WERI-Rb-1 (cell line): ENCODE data around the gene FAM50A.
A peak's percentile ranks its signal among the peaks of the same experiment; 100 is the strongest.

Experiments
- DNase-seq: peaks from one replicate; pipeline ENCODE4 v3.0.0-alpha.2; 2020
- H3K27ac ChIP-seq: fragments of 250-450 bp; sonication (Bioruptor Pico); 2 replicates; pipeline ENCODE4 v1.5.1; 2020; ENCODE audit warnings: mild to moderate bottlenecking, moderate library complexity
- H3K27me3 ChIP-seq: fragments of 250-450 bp; sonication (Bioruptor Pico); 2 replicates; pipeline ENCODE4 v1.5.1; 2021; ENCODE audit warnings: mild to moderate bottlenecking, low read depth, moderate library complexity; ENCODE audit not compliant: insufficient read depth, severe bottlenecking
- H3K36me3 ChIP-seq: fragments of 250-450 bp; sonication (Bioruptor Pico); 2 replicates; pipeline ENCODE4 v1.5.1; 2020; ENCODE audit warnings: mild to moderate bottlenecking, moderate library complexity
- H3K4me3 ChIP-seq: 2 replicates; pipeline ENCODE4 v1.5.1; 2011; ENCODE audit warnings: low read depth, mild to moderate bottlenecking, control low read depth, low read length
- H3K9me3 ChIP-seq: fragments of 250-450 bp; sonication (Bioruptor Pico); 2 replicates; pipeline ENCODE4 v1.5.1; 2021; ENCODE audit warnings: mild to moderate bottlenecking, moderate library complexity; ENCODE audit not compliant: severe bottlenecking
- TF ChIP-seq, protein P1 (sequence below): IDR thresholded peaks from 2 replicates; pipeline ENCODE4 v1.5.1; 2011; ENCODE audit warnings: low read depth, mild to moderate bottlenecking, control low read depth, inconsistent platforms, low read length

Gene FAM50A

DNA sequence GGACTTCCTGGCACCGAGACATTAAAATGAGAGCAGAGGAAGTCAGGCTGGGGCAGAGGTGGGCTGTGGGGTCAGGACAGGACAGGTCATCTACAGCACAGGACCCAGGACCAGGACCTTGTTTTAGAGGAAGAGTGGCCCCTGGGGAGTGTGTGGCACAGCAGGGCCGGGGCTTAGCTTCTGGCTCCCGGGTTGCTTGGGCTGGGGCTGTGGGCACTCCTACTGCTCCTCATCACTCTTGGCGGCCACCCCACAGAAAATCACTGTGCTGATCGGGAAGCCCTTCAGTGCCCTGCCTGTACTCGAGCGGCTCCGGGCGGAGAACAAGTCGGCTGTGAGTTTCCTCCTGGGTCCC lies 23.6 kb upstream of the FAM50A start:
- peaks cover 3% of the 10 kb centered on the region for H3K27me3 ChIP-seq
- peaks cover 2% of the 10 kb centered on the region; the same call in 1 of the 2 replicates for H3K36me3 ChIP-seq
- DNase-seq = no peak
- H3K4me3 ChIP-seq = no peak overlapping the region
- TF ChIP-seq, protein P1, sequence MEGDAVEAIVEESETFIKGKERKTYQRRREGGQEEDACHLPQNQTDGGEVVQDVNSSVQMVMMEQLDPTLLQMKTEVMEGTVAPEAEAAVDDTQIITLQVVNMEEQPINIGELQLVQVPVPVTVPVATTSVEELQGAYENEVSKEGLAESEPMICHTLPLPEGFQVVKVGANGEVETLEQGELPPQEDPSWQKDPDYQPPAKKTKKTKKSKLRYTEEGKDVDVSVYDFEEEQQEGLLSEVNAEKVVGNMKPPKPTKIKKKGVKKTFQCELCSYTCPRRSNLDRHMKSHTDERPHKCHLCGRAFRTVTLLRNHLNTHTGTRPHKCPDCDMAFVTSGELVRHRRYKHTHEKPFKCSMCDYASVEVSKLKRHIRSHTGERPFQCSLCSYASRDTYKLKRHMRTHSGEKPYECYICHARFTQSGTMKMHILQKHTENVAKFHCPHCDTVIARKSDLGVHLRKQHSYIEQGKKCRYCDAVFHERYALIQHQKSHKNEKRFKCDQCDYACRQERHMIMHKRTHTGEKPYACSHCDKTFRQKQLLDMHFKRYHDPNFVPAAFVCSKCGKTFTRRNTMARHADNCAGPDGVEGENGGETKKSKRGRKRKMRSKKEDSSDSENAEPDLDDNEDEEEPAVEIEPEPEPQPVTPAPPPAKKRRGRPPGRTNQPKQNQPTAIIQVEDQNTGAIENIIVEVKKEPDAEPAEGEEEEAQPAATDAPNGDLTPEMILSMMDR = no peak
- peaks cover 2% of the 10 kb centered on the region for H3K9me3 ChIP-seq
- 0 out of 2 replicates have a peak overlapping the region, but pooled peaks have one; percentile 23 for H3K27ac ChIP-seq

DNA sequence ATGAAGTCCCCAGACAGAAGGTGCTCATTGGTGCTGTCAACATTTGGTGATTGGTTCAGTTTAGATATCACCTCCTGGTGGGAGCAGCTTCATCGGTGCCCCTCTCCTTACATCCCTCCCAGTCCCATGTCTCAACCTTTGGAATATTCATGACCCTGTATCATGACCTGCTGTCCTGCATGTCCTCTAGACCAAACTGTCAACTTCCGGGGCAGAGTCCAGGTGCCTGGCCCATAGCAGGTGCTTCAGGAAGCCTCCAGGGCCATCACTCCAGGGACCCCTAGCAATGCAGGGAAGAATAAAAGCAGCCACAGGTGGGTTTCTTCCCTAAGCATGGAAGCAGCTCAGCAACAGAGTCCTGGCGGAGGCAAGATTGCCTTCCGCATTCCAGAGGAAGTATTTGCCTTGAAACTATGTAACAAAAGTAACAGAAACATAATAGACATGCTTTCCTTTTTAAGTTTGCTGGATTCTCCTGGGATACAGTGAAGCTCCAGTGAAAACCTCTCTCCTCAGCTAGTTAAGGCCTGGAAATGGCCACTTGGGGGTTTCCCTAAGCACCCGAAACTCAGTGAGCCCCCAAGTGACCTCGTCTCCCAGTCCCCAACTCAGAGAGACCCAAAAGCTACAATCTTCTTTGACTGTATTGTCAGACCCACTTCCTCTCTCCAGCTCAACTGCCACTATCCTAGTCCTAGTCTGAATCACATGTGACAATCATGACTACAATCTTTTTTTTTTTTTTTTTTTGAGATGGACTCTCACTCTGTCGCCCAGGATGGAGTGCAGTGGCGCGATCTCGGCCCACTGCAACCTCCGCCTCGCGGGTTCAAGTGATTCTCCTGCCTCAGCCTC lies 16.8 kb upstream of the FAM50A start:
- peaks cover 6% of the 10 kb centered on the region for H3K27me3 ChIP-seq
- peaks cover 4% of the 10 kb centered on the region for H3K9me3 ChIP-seq
- TF ChIP-seq, protein P1 = no peak
- H3K36me3 ChIP-seq = peaks cover 11% of the 10 kb centered on the region
- no peak for DNase-seq
- no peak overlapping the region for H3K4me3 ChIP-seq
- no peak overlapping the region for H3K27ac ChIP-seq

DNA sequence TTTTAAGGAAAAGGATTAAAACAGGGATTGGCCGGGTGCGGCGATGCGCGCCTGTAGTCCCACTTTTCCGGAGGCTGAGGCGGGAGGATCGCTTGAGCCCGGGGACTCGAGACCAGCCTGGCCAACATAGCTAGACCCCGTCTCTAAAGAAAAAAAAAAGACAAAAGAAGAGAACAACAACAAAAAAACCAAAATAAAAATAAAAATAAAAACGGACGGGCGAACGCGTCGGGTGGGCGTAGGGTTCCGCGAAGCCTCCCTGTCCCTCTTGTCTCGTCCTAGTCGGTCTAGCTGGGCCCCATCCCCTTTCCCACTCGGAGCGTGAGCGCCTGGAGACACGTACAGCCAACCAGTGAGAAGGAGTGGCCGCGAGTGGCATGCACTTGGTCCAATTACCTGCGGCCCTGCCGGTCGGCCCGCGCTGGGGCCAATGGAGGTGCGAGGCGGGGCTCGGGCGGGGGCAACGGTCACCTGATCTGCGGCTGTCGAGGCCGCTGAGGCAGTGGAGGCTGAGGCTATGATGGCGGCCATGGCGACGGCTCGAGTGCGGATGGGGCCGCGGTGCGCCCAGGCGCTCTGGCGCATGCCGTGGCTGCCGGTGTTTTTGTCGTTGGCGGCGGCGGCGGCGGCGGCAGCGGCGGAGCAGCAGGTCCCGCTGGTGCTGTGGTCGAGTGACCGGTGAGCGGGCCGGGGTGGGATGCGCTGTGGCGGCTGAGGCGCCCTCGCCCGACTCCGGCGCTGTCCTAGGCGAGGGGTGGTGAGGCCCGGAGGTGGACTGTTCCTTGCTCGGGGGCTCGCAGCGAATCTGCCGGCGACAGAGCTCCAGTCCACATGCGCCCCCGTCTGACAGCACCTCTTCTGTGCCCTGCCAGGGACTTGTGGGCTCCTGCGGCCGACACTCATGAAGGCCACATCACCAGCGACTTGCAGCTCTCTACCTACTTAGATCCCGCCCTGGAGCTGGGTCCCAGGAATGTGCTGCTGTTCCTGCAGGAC lies 15.5 kb upstream of the FAM50A start, which contains the start of gene ATP6AP1:
Gene ATP6AP1, plus strand, starts transcription at position 502 of the 996 bp plus-strand sequence. Its CDS starts 16 bp downstream, at position 518.
- Histone ChIP-seq H3K27ac (peak within 1 kb of the TSS; percentile 76), H3K9me3 (peaks cover 4% of the 10 kb centered on the region), H3K27me3 (peaks cover 6% of the 10 kb centered on the region), H3K36me3 (peaks cover 23% of the 10 kb centered on the region), H3K4me3 (peak within 1 kb of the TSS; percentile 55)
- peak; percentile 97 for DNase-seq
- TF ChIP-seq, protein P1 = peak; percentile 57

DNA sequence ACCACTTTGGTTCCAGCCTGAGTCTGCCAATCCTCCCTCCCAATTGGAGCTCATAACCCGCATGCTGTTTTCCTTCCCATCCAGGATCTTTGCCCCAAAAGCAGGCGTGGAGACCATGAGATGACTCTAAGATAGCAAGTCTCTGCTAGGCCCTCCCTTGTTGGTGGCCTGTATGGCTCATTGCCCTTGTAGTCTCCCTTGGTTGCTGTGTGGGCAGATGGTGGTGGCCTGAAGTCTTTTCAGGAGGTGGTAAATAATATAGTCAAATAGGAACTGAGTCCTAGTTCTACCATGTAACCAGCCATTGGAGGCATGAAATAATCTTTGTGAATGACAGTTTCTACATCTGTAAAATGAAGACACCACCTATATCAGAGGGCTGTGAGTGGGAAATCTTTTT lies 14.2 kb upstream of the FAM50A start:
- DNase-seq = no peak
- peaks cover 4% of the 10 kb centered on the region for H3K9me3 ChIP-seq
- H3K27me3 ChIP-seq = peaks cover 10% of the 10 kb centered on the region
- no peak overlapping the region for H3K27ac ChIP-seq
- no peak overlapping the region for H3K4me3 ChIP-seq
- peaks cover 34% of the 10 kb centered on the region for H3K36me3 ChIP-seq
- TF ChIP-seq, protein P1 = no peak

DNA sequence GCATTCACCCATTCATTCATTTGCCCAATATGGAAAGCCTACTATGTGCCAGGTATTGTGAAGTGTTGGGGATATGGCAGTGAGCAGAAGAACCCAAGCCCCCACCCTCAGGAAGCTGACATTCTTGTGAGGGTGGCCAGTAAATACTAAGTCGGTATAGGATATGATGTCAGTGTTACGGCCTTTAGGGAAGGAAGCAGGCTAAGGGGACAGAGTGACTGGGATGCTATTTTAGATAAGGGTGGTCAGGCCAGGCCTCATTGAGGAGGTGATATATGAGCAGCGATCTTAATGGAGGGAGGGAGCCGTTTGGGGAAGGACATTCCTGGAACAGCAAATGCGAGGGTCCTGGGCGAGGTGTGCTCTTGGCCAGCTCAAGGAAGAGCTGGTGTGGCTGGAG lies 13.5 kb upstream of the FAM50A start:
- TF ChIP-seq, protein P1 = no peak
- Histone ChIP-seq H3K9me3 (peaks cover 4% of the 10 kb centered on the region), H3K27ac (no peak overlapping the region), H3K36me3 (peaks cover 42% of the 10 kb centered on the region), H3K4me3 (no peak overlapping the region), H3K27me3 (peaks cover 10% of the 10 kb centered on the region)
- no peak for DNase-seq
